ENCODE data around the gene GYS2.

GYS2 gene

DNA sequence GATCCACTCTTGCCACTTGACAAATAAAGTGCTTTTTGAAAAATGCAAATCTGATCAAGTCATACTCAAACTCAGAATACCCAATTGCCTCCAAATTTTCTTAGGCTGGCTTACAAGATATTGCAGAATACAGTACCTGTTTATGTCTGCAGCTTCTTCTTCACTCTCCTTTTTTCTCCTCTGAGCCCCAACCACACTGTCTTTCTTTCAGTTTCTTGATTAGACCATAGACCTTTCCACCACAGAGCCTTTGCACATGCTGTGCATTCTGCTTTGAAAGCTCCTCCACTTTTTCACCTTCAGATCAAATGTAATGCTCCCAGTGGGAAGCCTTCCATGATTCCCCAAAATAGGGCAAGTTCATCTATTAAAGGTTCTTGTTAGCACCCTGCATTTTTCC, 13.9 kb upstream of the GYS2 start:
- TF ChIP-seq PATZ1 (CRISPR knock-in tag; IDR thresholded peaks at IDR 0.05; ENCODE audit: borderline replicate concordance) (no peak), PPARA (CRISPR knock-in tag; IDR thresholded peaks at IDR 0.05; ENCODE audit: borderline replicate concordance) (no peak), ESRRG (CRISPR knock-in tag; IDR thresholded peaks at IDR 0.05) (no peak), ZNF70 (CRISPR knock-in tag; IDR thresholded peaks at IDR 0.05) (no peak), GLIS3 (CRISPR knock-in tag; IDR thresholded peaks at IDR 0.05) (no peak), TCF4 (CRISPR knock-in tag; IDR thresholded peaks at IDR 0.05; ENCODE audit: borderline replicate concordance) (no peak), TOX (CRISPR knock-in tag; IDR thresholded peaks at IDR 0.05; ENCODE audit: borderline replicate concordance) (no peak), ISL1 (CRISPR knock-in tag; IDR thresholded peaks at IDR 0.05) (no peak), ZNF565 (CRISPR knock-in tag; conservative IDR thresholded peaks at IDR 0.05; ENCODE audit: low read depth) (no peak), CSDC2 (CRISPR knock-in tag; IDR thresholded peaks at IDR 0.05) (no peak)
- TF ChIP-seq, protein P1, sequence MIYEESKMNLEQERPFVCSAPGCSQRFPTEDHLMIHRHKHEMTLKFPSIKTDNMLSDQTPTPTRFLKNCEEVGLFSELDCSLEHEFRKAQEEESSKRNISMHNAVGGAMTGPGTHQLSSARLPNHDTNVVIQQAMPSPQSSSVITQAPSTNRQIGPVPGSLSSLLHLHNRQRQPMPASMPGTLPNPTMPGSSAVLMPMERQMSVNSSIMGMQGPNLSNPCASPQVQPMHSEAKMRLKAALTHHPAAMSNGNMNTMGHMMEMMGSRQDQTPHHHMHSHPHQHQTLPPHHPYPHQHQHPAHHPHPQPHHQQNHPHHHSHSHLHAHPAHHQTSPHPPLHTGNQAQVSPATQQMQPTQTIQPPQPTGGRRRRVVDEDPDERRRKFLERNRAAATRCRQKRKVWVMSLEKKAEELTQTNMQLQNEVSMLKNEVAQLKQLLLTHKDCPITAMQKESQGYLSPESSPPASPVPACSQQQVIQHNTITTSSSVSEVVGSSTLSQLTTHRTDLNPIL (CRISPR knock-in tag; IDR thresholded peaks at IDR 0.05; ENCODE audit: low read depth) = no peak
- TF ChIP-seq, protein P2, sequence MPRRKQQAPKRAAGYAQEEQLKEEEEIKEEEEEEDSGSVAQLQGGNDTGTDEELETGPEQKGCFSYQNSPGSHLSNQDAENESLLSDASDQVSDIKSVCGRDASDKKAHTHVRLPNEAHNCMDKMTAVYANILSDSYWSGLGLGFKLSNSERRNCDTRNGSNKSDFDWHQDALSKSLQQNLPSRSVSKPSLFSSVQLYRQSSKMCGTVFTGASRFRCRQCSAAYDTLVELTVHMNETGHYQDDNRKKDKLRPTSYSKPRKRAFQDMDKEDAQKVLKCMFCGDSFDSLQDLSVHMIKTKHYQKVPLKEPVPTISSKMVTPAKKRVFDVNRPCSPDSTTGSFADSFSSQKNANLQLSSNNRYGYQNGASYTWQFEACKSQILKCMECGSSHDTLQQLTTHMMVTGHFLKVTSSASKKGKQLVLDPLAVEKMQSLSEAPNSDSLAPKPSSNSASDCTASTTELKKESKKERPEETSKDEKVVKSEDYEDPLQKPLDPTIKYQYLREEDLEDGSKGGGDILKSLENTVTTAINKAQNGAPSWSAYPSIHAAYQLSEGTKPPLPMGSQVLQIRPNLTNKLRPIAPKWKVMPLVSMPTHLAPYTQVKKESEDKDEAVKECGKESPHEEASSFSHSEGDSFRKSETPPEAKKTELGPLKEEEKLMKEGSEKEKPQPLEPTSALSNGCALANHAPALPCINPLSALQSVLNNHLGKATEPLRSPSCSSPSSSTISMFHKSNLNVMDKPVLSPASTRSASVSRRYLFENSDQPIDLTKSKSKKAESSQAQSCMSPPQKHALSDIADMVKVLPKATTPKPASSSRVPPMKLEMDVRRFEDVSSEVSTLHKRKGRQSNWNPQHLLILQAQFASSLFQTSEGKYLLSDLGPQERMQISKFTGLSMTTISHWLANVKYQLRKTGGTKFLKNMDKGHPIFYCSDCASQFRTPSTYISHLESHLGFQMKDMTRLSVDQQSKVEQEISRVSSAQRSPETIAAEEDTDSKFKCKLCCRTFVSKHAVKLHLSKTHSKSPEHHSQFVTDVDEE (CRISPR knock-in tag; IDR thresholded peaks at IDR 0.05) = no peak
- ATAC-seq = no peak

- no peak for TF ChIP-seq TOX (CRISPR knock-in tag; IDR thresholded peaks at IDR 0.05; ENCODE audit: borderline replicate concordance)
- TF ChIP-seq GLIS3 (CRISPR knock-in tag; IDR thresholded peaks at IDR 0.05) = no peak
- no peak for TF ChIP-seq ZFP3 (CRISPR knock-in tag; IDR thresholded peaks at IDR 0.05)
- TF ChIP-seq ZC3H10 (CRISPR knock-in tag; IDR thresholded peaks at IDR 0.05) = no peak
- no peak for TF ChIP-seq ZNF70 (CRISPR knock-in tag; IDR thresholded peaks at IDR 0.05)
- no peak for TF ChIP-seq OSR1 (CRISPR knock-in tag; IDR thresholded peaks at IDR 0.05)
- TF ChIP-seq ZNF8 (CRISPR knock-in tag; IDR thresholded peaks at IDR 0.05) = no peak
- TF ChIP-seq, protein P2 (CRISPR knock-in tag; IDR thresholded peaks at IDR 0.05) = no peak
- no peak for ATAC-seq
Measured at GRCh38 chr12:21617030-21617429, 12.4 kb upstream of the GYS2 start.

DNA sequence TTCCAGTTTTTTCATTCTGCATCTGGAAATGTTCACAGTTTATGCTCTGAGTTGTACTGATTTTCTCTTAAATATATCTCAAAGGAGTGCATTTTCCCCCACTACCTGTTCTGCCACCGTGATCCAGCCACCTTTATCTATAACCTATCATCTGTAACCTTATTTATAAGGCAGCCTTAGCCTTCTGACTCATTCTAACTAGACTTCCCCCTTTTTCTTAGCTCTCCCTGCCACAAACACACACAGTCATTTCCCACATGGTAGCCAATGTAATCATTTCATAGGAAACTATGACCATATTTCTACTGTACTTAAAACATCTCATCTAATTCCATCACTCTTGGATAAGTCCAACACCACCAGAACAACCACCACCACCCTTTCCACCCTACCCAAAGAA, 10.8 kb upstream of the GYS2 start:
- TF ChIP-seq GLIS3 (CRISPR knock-in tag; IDR thresholded peaks at IDR 0.05) (no peak), PPARA (CRISPR knock-in tag; IDR thresholded peaks at IDR 0.05; ENCODE audit: borderline replicate concordance) (no peak), ZC3H10 (CRISPR knock-in tag; IDR thresholded peaks at IDR 0.05) (no peak), OSR1 (CRISPR knock-in tag; IDR thresholded peaks at IDR 0.05) (no peak), ZFP3 (CRISPR knock-in tag; IDR thresholded peaks at IDR 0.05) (no peak), ZFP30 (CRISPR knock-in tag; IDR thresholded peaks at IDR 0.05) (no peak), ZNF565 (CRISPR knock-in tag; conservative IDR thresholded peaks at IDR 0.05; ENCODE audit: low read depth) (no peak), CSDC2 (CRISPR knock-in tag; IDR thresholded peaks at IDR 0.05) (no peak), ISL1 (CRISPR knock-in tag; IDR thresholded peaks at IDR 0.05) (no peak)
- TF ChIP-seq, protein P2 (CRISPR knock-in tag; IDR thresholded peaks at IDR 0.05) = no peak
- no peak for ATAC-seq

Measured in SK-N-SH treated with all-trans-retinoic acid at 6 μM for 48 hours (cell line).